ENCODE measurements around the gene TENM3.
"Not testable (repeated sequence)": the region's sequence is repeated elsewhere in the genome, so short reads cannot be mapped to it uniquely, and the experiment has no call there.

The TENM3 gene

GRCh38 chr4:182243204-182243603 lies at the start of gene TENM3:
TSS of gene TENM3 (plus strand) at chr4:182243402. CDS start at chr4:182324021, 80,619 bp downstream.
- not testable (repeated sequence) for H3K4me1 Mint-ChIP-seq (ENCODE audit: low read depth); H3K9me3 Mint-ChIP-seq; H3K27ac Mint-ChIP-seq; H3K4me3 Mint-ChIP-seq; H3K36me3 Mint-ChIP-seq (ENCODE audit: low read depth); DNase-seq (ENCODE audit: low spot score); H3K27me3 Mint-ChIP-seq (ENCODE audit: low read depth)

GRCh38 chr4:182194091-182194824 lies 48.9 kb upstream of the TENM3 start:
- Mint-ChIP-seq H3K27ac (no peak overlapping the region), H3K4me1 (ENCODE audit: low read depth) (no peaks in the 10 kb centered on the region), H3K4me3 (no peak overlapping the region), H3K9me3 (peaks cover 4% of the 10 kb centered on the region), H3K36me3 (ENCODE audit: low read depth) (no peaks in the 10 kb centered on the region), H3K27me3 (ENCODE audit: low read depth) (no peaks in the 10 kb centered on the region)
- DNase-seq (ENCODE audit: low spot score) = no peak

- Mint-ChIP-seq H3K4me1 (ENCODE audit: low read depth) (no peaks in the 10 kb centered on the region), H3K27me3 (ENCODE audit: low read depth) (no peaks in the 10 kb centered on the region), H3K36me3 (ENCODE audit: low read depth) (no peaks in the 10 kb centered on the region), H3K27ac (no peak overlapping the region), H3K4me3 (no peak overlapping the region), H3K9me3 (peaks cover 4% of the 10 kb centered on the region)
- DNase-seq (ENCODE audit: low spot score) = no peak
These were observed 45.6 kb upstream of the TENM3 start for GRCh38 chr4:182197611-182198010.

- Mint-ChIP-seq H3K36me3 (ENCODE audit: low read depth) (no peaks in the 10 kb centered on the region), H3K27me3 (ENCODE audit: low read depth) (no peaks in the 10 kb centered on the region), H3K9me3 (peaks cover 2% of the 10 kb centered on the region), H3K4me1 (ENCODE audit: low read depth) (no peaks in the 10 kb centered on the region), H3K4me3 (no peak overlapping the region), H3K27ac (no peak overlapping the region)
- no peak for DNase-seq (ENCODE audit: low spot score)
These were observed 41.3 kb upstream of the TENM3 start for GRCh38 chr4:182201871-182202270.

GRCh38 chr4:182202650-182203049 lies 40.6 kb upstream of the TENM3 start:
- Mint-ChIP-seq H3K36me3 (ENCODE audit: low read depth) (no peaks in the 10 kb centered on the region), H3K27me3 (ENCODE audit: low read depth) (no peaks in the 10 kb centered on the region), H3K4me3 (no peak overlapping the region), H3K9me3 (no peaks in the 10 kb centered on the region), H3K4me1 (ENCODE audit: low read depth) (no peaks in the 10 kb centered on the region), H3K27ac (no peak overlapping the region)
- DNase-seq (ENCODE audit: low spot score) = no peak

- H3K4me3 Mint-ChIP-seq = no peak overlapping the region
- H3K4me1 Mint-ChIP-seq (ENCODE audit: low read depth) = no peaks in the 10 kb centered on the region
- no peaks in the 10 kb centered on the region for H3K27me3 Mint-ChIP-seq (ENCODE audit: low read depth)
- H3K36me3 Mint-ChIP-seq (ENCODE audit: low read depth) = no peaks in the 10 kb centered on the region
- no peak for DNase-seq (ENCODE audit: low spot score)
- no peaks in the 10 kb centered on the region for H3K9me3 Mint-ChIP-seq
- H3K27ac Mint-ChIP-seq = no peak overlapping the region
These were observed 39.3 kb upstream of the TENM3 start for GRCh38 chr4:182203872-182204411.

- no peaks in the 10 kb centered on the region for H3K4me1 Mint-ChIP-seq (ENCODE audit: low read depth)
- H3K27me3 Mint-ChIP-seq (ENCODE audit: low read depth) = no peaks in the 10 kb centered on the region
- no peaks in the 10 kb centered on the region for H3K36me3 Mint-ChIP-seq (ENCODE audit: low read depth)
- no peak overlapping the region for H3K4me3 Mint-ChIP-seq
- DNase-seq (ENCODE audit: low spot score) = no peak
- H3K9me3 Mint-ChIP-seq = no peaks in the 10 kb centered on the region
- no peak overlapping the region for H3K27ac Mint-ChIP-seq
These were observed 37.9 kb upstream of the TENM3 start for GRCh38 chr4:182205306-182205705.

GRCh38 chr4:182206266-182206665 lies 36.9 kb upstream of the TENM3 start:
- Mint-ChIP-seq H3K27ac (no peak overlapping the region), H3K36me3 (ENCODE audit: low read depth) (no peaks in the 10 kb centered on the region), H3K4me1 (ENCODE audit: low read depth) (no peaks in the 10 kb centered on the region), H3K27me3 (ENCODE audit: low read depth) (no peaks in the 10 kb centered on the region), H3K9me3 (no peaks in the 10 kb centered on the region), H3K4me3 (no peak overlapping the region)
- DNase-seq (ENCODE audit: low spot score) = no peak

- no peaks in the 10 kb centered on the region for H3K4me1 Mint-ChIP-seq (ENCODE audit: low read depth)
- DNase-seq (ENCODE audit: low spot score) = no peak
- no peak overlapping the region for H3K4me3 Mint-ChIP-seq
- H3K9me3 Mint-ChIP-seq = no peaks in the 10 kb centered on the region
- H3K27ac Mint-ChIP-seq = no peak overlapping the region
- no peaks in the 10 kb centered on the region for H3K27me3 Mint-ChIP-seq (ENCODE audit: low read depth)
- no peaks in the 10 kb centered on the region for H3K36me3 Mint-ChIP-seq (ENCODE audit: low read depth)
These were observed 36.3 kb upstream of the TENM3 start for GRCh38 chr4:182206916-182207315.

GRCh38 chr4:182207830-182208396 lies 35.3 kb upstream of the TENM3 start:
- no peaks in the 10 kb centered on the region for H3K9me3 Mint-ChIP-seq
- H3K27ac Mint-ChIP-seq = no peak overlapping the region
- H3K4me1 Mint-ChIP-seq (ENCODE audit: low read depth) = no peaks in the 10 kb centered on the region
- H3K4me3 Mint-ChIP-seq = no peak overlapping the region
- H3K36me3 Mint-ChIP-seq (ENCODE audit: low read depth) = no peaks in the 10 kb centered on the region
- DNase-seq (ENCODE audit: low spot score) = no peak
- no peaks in the 10 kb centered on the region for H3K27me3 Mint-ChIP-seq (ENCODE audit: low read depth)

- no peaks in the 10 kb centered on the region for H3K36me3 Mint-ChIP-seq (ENCODE audit: low read depth)
- H3K9me3 Mint-ChIP-seq = no peaks in the 10 kb centered on the region
- H3K27me3 Mint-ChIP-seq (ENCODE audit: low read depth) = no peaks in the 10 kb centered on the region
- no peak for DNase-seq (ENCODE audit: low spot score)
- no peak overlapping the region for H3K4me3 Mint-ChIP-seq
- no peak overlapping the region for H3K27ac Mint-ChIP-seq
- no peaks in the 10 kb centered on the region for H3K4me1 Mint-ChIP-seq (ENCODE audit: low read depth)
These were observed 34.6 kb upstream of the TENM3 start for GRCh38 chr4:182208526-182209050.

- no peaks in the 10 kb centered on the region for H3K9me3 Mint-ChIP-seq
- H3K4me3 Mint-ChIP-seq = no peak overlapping the region
- H3K4me1 Mint-ChIP-seq (ENCODE audit: low read depth) = no peaks in the 10 kb centered on the region
- H3K27ac Mint-ChIP-seq = no peak overlapping the region
- H3K36me3 Mint-ChIP-seq (ENCODE audit: low read depth) = no peaks in the 10 kb centered on the region
- DNase-seq (ENCODE audit: low spot score) = no peak
- no peaks in the 10 kb centered on the region for H3K27me3 Mint-ChIP-seq (ENCODE audit: low read depth)
These were observed 30.9 kb upstream of the TENM3 start for GRCh38 chr4:182212211-182212761.

- DNase-seq (ENCODE audit: low spot score) = no peak
- H3K9me3 Mint-ChIP-seq = no peaks in the 10 kb centered on the region
- no peaks in the 10 kb centered on the region for H3K4me1 Mint-ChIP-seq (ENCODE audit: low read depth)
- no peaks in the 10 kb centered on the region for H3K36me3 Mint-ChIP-seq (ENCODE audit: low read depth)
- H3K27me3 Mint-ChIP-seq (ENCODE audit: low read depth) = no peaks in the 10 kb centered on the region
- no peak overlapping the region for H3K27ac Mint-ChIP-seq
- H3K4me3 Mint-ChIP-seq = no peak overlapping the region
These were observed 30.2 kb upstream of the TENM3 start for GRCh38 chr4:182213004-182213403.

GRCh38 chr4:182215148-182215547 lies 28.1 kb upstream of the TENM3 start:
- Mint-ChIP-seq H3K27ac (no peak overlapping the region), H3K36me3 (ENCODE audit: low read depth) (no peaks in the 10 kb centered on the region), H3K9me3 (no peaks in the 10 kb centered on the region), H3K4me1 (ENCODE audit: low read depth) (no peaks in the 10 kb centered on the region), H3K4me3 (no peak overlapping the region), H3K27me3 (ENCODE audit: low read depth) (no peaks in the 10 kb centered on the region)
- DNase-seq (ENCODE audit: low spot score) = no peak
